Astrocyte of the cerebellum (primary cell): ENCODE measurements around the gene SETD1B.

Experiments
- DNase-seq: peaks from one replicate; pipeline ENCODE4 v3.0.0-alpha.2; 2011; ENCODE audit warnings: low read depth
- H3K4me3 ChIP-seq: 2 replicates; pipeline ENCODE4 v1.5.1; 2011; ENCODE audit warnings: mild to moderate bottlenecking, low read depth, low read length, moderate library complexity
- CTCF ChIP-seq: IDR thresholded peaks from 2 replicates; pipeline ENCODE4 v1.5.1; 2012; ENCODE audit warnings: low read length, low read depth, moderate library complexity, mild to moderate bottlenecking; ENCODE audit errors: missing control alignments
- in situ Hi-C: cut with HindIII; loops from 2 replicates; pipeline ENCODE4 v1.10.0; 2017; ENCODE audit warnings: low sequenced_read_pairs

SETD1B gene

GRCh38 chr12:121831571-121832245 is 27.9 kb downstream of the SETD1B start:
- no peak overlapping the region for H3K4me3 ChIP-seq
- no peak for TF ChIP-seq CTCF
- DNase-seq = no peak
- in situ Hi-C loops = no loop called here

DNA sequence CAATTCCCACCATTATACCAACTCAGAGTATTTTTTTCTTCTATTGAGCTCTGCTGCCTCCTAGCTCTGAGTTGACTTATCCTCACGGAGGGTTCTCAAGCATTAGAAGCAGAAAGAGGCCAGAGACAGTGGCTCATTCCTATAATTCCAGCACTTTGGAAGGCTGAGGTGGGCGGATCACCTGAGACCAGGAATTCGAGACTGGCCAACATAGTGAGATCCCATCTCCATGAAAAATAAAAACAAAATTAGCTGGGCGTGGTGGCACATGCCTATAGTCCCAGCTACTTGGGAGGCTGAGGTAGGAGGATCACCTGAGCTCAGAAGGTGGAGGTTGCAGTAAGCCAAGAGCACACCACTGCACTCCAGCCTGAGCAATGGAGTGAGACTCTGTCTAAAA is 33.9 kb downstream of the SETD1B start:
- TF ChIP-seq CTCF = peak; percentile 22
- in situ Hi-C loops = no loop called here
- no peak overlapping the region for H3K4me3 ChIP-seq
- DNase-seq = no peak

GRCh38 chr12:121838126-121838525 is 34.3 kb downstream of the SETD1B start:
- H3K4me3 ChIP-seq = no peak overlapping the region
- no peak for DNase-seq
- in situ Hi-C loops = no loop called here
- TF ChIP-seq CTCF = no peak

DNA sequence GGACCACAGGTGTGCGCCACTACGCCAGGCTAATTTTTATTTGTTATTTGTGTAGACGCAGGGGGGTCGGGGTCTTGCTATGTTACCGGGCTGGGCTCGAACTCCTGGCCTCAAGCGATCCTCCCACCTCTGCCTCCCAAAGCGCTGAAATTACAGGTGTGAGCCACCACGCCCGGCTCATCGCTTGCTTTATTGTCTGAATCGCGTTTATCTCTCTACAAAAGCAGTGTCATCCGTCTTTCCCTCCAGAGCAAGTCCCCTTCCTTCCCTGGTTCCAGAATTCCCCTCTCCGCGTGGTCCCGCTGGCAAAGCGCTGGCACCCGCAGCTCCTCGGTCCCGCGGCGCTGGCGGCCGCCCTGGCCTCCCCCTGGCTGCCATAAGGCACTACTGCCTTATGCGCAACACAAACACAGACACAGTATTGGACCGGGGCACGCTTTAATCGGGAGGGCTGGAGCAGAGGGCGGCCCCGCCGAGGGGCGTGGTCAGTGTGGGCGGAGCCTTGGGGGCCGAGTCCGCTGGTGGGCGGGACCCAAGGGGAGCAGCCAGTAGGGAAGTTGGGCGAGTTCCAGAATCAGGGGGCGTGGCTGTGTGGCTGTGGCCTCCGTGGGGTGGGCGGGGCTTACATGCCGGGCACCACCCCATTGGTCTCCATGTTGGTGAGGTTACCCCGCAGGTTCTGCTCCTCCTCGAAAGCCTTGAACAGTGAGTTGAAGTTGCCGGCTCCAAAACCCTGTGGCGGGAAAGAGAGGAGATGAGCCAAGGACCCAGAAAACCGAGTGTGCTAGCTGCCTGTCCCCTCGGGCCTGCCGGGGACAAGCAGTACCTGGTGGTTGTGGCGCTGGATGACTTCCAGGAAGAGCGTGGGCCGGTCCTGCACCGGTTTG is 35.5 kb downstream of the SETD1B start:
- in situ Hi-C loops = no loop called here
- peak; percentile 36 for TF ChIP-seq CTCF
- peak; percentile 93 for DNase-seq
- peak overlapping the region; percentile 63 for H3K4me3 ChIP-seq

- no peak for TF ChIP-seq CTCF
- DNase-seq = no peak
- in situ Hi-C loops = no loop called here
- H3K4me3 ChIP-seq = peak overlapping the region; percentile 63
Measured at GRCh38 chr12:121839993-121840761, 36.4 kb downstream of the SETD1B start.

GRCh38 chr12:121843236-121843982 is 39.6 kb downstream of the SETD1B start:
- in situ Hi-C loops = no loop called here
- H3K4me3 ChIP-seq = no peak overlapping the region
- no peak for DNase-seq
- TF ChIP-seq CTCF = no peak
